SK-N-SH treated with all-trans-retinoic acid at 6 μM for 48 hours (cell line): ENCODE data around the gene CGB2.

Source experiments
- ATAC-seq: fragments of 200-7000 bp; cut with Tn5 transposase; 3 replicates; pipeline ENCODE4 v1.9.1; 2020; ENCODE audit warnings: mild to moderate bottlenecking, moderate library complexity
- ARNTL ChIP-seq: fragments of 450-650 bp; formaldehyde crosslinking; IDR thresholded peaks from 2 replicates; pipeline ENCODE4 v1.5.0; 2020; ENCODE audit warnings: low read depth, mild to moderate bottlenecking, moderate library complexity, borderline replicate concordance
- OSR1 ChIP-seq: fragments of 250-450 bp; sonication (Bioruptor Pico); IDR thresholded peaks from 2 replicates; pipeline ENCODE4 v1.8.0; 2022; ENCODE audit warnings: moderate library complexity, mild to moderate bottlenecking, inconsistent platforms
- TCF4 ChIP-seq: fragments of 250-450 bp; sonication (Bioruptor Pico); IDR thresholded peaks from 2 replicates; pipeline ENCODE4 v1.8.0; 2021; ENCODE audit warnings: mild to moderate bottlenecking, moderate library complexity, borderline replicate concordance
- ZNF565 ChIP-seq: fragments of 450-650 bp; formaldehyde crosslinking; conservative IDR thresholded peaks from 2 replicates; pipeline ENCODE4 v1.5.0; 2020; ENCODE audit warnings: low read depth, mild to moderate bottlenecking, moderate library complexity

The CGB2 gene

DNA sequence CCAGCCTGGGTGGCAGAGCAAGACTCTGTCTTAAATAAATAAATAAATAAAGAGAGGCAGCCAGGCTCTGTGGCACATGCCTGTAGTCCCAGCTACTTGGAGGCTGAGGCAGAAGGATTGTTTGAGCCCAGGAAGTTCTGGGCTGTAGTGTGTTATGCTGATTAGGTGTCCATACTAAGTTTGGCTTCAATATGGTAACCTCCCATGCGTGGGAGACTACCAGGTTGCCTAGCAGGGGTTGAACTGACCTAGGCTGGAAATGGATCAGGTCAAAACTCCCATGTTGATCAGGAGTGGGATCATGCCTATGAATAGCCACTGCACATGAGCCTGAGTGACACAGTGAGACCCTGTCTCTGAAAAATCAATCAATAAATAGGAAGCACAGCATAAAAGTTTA is 49.6 kb downstream of the CGB2 start:
- ATAC-seq, result no peak
- TF ChIP-seq ZNF565 (CRISPR knock-in tag), result no peak
- no peak for TF ChIP-seq TCF4 (CRISPR knock-in tag)
- TF ChIP-seq ARNTL (CRISPR knock-in tag), result no peak
- TF ChIP-seq OSR1 (CRISPR knock-in tag), result no peak
